ENCODE results near the gene CD8A. TPM values are rescaled to one million over a fixed set of nuclear protein-coding genes. Genes with fewer than 3 reads are reported as not detected.

The CD8A gene
- total RNA-seq, result under 0.01 TPM in 1 of 2 replicates, not detected in the other

DNA sequence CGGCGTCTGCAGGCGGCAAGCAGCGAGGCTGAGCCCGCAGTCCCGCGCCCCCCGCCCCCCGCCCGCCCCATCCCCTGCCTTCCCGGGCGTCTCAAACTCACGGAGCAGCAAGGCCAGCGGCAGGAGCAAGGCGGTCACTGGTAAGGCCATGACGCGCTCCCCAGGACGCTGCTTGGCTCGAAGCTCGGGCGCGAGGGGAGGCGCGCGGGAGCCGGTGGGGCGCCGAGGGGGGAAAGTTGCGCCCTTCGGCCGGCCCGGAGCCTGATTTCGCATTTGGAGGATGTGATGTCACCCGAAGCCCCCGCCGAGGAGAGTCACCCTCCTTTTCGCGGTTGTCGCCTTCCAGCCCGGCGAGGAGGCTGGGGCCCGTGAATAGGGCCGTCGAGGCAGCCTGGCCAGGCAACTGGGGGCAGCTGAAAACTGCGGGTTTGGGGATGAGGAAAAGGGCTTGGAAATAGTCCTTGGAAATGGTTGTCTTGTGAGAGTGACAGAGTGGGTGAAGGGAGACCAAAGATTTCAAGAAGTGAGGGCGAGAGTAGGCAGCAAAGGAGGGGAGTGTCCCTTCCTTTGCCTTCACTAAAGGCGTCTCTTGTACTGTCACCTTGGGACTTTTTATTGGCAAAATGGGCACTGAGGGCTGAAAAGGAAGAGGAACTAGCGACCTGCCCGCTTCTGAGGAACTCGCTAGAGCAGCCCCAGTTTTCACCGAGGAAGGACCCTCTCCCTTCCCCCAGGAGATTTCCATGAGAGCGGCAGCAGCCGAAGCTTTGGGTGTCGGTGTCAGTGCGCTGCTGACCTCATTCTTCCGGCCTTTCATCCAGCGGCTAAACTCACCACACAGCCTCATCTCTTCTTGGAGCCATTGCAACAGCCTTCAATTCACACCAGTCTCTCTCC is at the start of gene CD8A:
TSS of gene CD8A (minus strand) at position 238 of the 897 bp plus-strand sequence. CDS start at position 150, 88 bp downstream.

Other genes with a start within 250 kb of the CD8A start
- 62.2 and 75.7 TPM in 2 replicates for gene CHMP3, start 227.5 kb downstream of the CD8A start, total RNA-seq
- 12.0 and 16.2 TPM in 2 replicates for gene RNF103, start 167.0 kb downstream of the CD8A start, total RNA-seq
- gene RMND5A, start 70.6 kb downstream of the CD8A start, total RNA-seq, result 46.5 and 55.6 TPM in 2 replicates
- 0.24 TPM in 1 of 2 replicates, not detected in the other for gene CD8B, start 71.0 kb upstream of the CD8A start, total RNA-seq
- gene RGPD1, start 151.2 kb upstream of the CD8A start, total RNA-seq, result 0.24 and 1.5 TPM in 2 replicates
- 0.24 and 2.3 TPM in 2 replicates for gene PLGLB1, start 230.9 kb upstream of the CD8A start, total RNA-seq